ENCODE measurements around the gene DPYSL3.

Gene DPYSL3

DNA sequence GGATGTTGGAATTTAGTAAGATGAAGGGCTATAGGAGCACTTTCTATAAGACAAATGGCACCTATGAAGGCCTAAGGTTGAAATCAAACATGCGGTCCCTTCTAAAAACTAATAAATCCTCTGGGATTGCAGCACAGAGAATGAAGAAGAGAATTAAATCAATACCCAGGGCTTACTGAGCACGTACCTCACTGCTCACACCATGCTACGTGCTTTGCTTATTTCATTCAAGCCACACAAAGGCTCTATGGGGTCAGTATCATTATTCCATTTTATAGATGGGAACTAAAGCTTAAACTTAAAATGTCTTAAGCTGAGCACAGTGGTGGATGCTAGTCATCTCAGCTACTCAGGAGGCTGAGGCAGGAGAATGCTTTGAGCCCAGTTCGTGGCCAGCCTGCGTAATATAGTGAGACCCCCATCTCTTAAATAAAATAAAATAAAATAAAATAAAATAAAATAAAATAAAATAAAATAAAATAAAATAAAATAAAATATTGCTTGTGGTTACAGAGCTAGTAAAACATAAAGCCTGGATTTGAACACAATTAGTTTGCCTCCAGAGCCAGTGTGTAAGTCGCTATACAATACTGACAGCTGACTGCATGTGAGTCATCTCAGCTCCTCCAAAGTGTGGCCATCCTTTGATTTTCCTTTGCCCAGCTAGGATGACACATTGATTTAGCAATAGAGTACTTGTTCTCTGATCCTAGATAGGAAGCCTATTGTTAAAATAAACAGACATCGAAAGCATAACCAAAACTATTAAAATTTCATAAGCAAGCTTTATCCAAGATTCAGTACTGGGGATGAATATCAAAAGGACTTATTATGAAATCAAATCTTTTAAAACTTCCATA is 20.9 kb upstream of the DPYSL3 start:
- H3K27me3 Mint-ChIP-seq, result no peaks in the 10 kb centered on the region
- no peaks in the 10 kb centered on the region for H3K36me3 Mint-ChIP-seq (ENCODE audit: low read depth)
- no peaks in the 10 kb centered on the region for H3K4me1 Mint-ChIP-seq (ENCODE audit: low read depth)
- H3K4me3 Mint-ChIP-seq, result no peak overlapping the region
- no peak overlapping the region for H3K27ac Mint-ChIP-seq
- no peaks in the 10 kb centered on the region for H3K9me3 Mint-ChIP-seq

DNA sequence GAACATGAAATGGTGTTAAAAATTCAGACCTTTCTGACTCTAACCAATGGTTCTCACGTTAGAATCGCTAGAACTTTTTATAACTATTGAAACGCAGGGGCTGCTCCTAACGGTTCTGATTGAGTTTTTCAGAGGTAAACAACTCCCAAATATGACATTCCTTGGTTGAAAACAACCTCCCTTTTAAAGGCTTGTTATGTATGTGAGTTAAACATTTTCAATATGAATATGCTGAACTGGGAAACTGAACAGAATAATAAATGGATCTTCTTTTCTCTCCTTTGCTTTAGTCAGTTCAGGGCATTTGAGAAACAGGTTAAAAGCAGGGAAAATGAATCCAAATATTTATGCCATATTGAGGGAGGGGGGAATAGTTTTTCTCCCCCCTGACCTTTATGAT is 13.2 kb upstream of the DPYSL3 start:
- Mint-ChIP-seq H3K27me3 (peaks cover 24% of the 10 kb centered on the region), H3K4me3 (no peak overlapping the region), H3K36me3 (ENCODE audit: low read depth) (no peaks in the 10 kb centered on the region), H3K4me1 (ENCODE audit: low read depth) (no peaks in the 10 kb centered on the region), H3K9me3 (no peaks in the 10 kb centered on the region), H3K27ac (no peak overlapping the region)

DNA sequence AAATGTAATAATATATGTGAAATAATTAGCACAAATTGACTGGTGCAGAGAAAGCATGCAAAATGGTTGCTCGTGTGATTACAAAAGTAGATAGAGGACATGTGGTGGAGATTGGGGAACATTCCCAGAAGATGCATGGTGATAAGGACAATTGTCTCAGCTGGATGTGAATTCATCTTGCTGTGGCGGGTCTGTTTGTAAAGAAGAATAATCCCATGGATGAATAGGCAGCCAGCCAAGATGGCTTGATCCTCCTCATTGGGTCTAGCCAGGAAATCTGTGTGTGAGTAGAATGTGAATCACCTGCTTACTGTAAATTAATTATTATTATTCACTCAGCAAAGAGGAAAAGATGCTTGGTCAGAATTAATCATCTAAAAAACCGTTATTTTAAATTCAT is 12.6 kb upstream of the DPYSL3 start:
- peaks cover 24% of the 10 kb centered on the region for H3K27me3 Mint-ChIP-seq
- H3K9me3 Mint-ChIP-seq, result no peaks in the 10 kb centered on the region
- H3K36me3 Mint-ChIP-seq (ENCODE audit: low read depth), result no peaks in the 10 kb centered on the region
- no peak overlapping the region for H3K27ac Mint-ChIP-seq
- H3K4me3 Mint-ChIP-seq, result no peak overlapping the region
- no peaks in the 10 kb centered on the region for H3K4me1 Mint-ChIP-seq (ENCODE audit: low read depth)

DNA sequence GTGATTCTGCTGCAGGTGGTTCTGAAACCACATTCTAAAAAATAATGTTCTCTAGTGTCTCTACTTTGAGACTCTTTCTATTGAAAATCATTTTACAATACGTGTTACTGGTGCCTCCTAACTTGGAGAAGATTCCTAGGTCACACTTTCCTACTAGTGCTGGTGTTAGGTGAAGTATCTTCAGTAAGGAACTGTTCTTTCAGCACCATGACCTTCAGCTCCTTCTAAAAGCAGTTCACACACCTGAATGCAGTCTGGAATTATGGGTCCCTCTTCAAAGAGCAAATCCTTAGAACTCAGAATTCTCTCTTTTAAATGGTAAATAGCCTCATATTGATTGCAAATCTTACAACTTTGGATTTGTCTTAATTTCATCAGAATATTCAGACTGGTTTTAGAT is 10.6 kb upstream of the DPYSL3 start:
- H3K9me3 Mint-ChIP-seq, result no peaks in the 10 kb centered on the region
- no peaks in the 10 kb centered on the region for H3K4me1 Mint-ChIP-seq (ENCODE audit: low read depth)
- no peaks in the 10 kb centered on the region for H3K36me3 Mint-ChIP-seq (ENCODE audit: low read depth)

DNA sequence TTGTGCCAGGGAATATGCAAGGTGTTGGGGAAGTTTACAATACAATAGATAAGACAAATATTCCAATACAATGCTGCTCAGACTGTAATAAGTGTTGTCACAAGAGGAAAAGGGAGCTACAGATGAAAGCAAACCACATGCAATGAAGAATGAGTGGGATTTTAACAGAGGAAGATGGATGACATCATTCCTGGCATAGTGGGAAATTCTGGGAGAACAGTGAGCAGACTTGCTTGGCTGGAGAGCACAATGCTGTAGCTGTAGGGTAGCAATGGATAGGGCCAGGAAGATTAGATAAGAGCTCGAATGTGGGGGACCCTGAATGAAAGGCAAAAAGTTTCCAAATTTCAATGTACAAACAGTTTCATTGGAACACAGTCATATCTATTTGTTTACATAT is 9.5 kb upstream of the DPYSL3 start:
- no peak overlapping the region for H3K27ac Mint-ChIP-seq
- H3K9me3 Mint-ChIP-seq, result no peaks in the 10 kb centered on the region
- H3K27me3 Mint-ChIP-seq, result peaks cover 25% of the 10 kb centered on the region
- no peaks in the 10 kb centered on the region for H3K4me1 Mint-ChIP-seq (ENCODE audit: low read depth)
- no peaks in the 10 kb centered on the region for H3K36me3 Mint-ChIP-seq (ENCODE audit: low read depth)
- no peak overlapping the region for H3K4me3 Mint-ChIP-seq

More for the DNA sequence above, 10.6 kb upstream of the DPYSL3 start:
- H3K4me3 Mint-ChIP-seq, result no peak overlapping the region
- no peak overlapping the region for H3K27ac Mint-ChIP-seq
- H3K27me3 Mint-ChIP-seq, result peaks cover 28% of the 10 kb centered on the region

DNA sequence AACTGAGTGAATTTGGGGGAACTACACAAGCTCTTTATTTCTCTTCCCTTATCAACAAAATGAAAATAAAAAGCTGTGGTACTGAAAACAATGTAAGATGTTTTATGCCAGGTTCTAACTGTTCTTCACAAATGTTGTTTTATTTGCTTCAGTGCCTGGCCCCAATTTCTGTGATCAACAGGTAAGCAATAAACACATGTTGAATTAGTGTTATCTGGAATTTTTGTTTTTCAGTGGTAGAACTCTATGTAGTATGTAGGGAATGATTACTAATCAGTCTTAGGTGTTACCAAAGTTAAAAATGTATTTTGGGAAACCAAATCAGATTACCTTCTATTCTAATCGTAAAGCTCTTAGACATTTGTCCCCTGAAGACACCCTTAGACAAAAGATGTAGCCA is 7.5 kb upstream of the DPYSL3 start:
- Mint-ChIP-seq H3K4me1 (ENCODE audit: low read depth) (no peaks in the 10 kb centered on the region), H3K27ac (no peak overlapping the region), H3K36me3 (ENCODE audit: low read depth) (no peaks in the 10 kb centered on the region), H3K4me3 (no peak overlapping the region), H3K27me3 (peaks cover 27% of the 10 kb centered on the region), H3K9me3 (no peaks in the 10 kb centered on the region)

DNA sequence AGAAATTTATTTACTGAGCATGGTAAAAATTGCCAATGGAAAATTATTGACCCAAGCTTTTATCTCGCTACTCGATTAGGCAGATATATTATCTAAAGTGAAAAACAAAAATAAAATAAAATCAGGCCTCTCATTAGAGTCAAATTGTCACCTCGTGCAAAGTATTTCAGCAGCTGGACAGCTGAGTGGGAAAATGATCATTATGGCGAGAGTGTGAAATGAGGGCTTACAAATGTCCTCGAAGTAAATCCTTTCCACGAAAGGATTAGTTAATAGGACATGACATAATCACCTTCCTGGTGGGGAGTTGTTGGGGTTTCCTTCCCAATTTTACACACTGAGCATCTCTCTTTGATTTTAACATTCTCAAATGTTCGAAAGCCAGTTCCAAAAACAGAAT is 5.4 kb upstream of the DPYSL3 start:
- Mint-ChIP-seq H3K9me3 (no peaks in the 10 kb centered on the region), H3K27ac (no peak overlapping the region), H3K4me3 (no peak overlapping the region), H3K4me1 (ENCODE audit: low read depth) (peaks cover 2% of the 10 kb centered on the region), H3K36me3 (ENCODE audit: low read depth) (no peaks in the 10 kb centered on the region), H3K27me3 (peaks cover 33% of the 10 kb centered on the region)

DNA sequence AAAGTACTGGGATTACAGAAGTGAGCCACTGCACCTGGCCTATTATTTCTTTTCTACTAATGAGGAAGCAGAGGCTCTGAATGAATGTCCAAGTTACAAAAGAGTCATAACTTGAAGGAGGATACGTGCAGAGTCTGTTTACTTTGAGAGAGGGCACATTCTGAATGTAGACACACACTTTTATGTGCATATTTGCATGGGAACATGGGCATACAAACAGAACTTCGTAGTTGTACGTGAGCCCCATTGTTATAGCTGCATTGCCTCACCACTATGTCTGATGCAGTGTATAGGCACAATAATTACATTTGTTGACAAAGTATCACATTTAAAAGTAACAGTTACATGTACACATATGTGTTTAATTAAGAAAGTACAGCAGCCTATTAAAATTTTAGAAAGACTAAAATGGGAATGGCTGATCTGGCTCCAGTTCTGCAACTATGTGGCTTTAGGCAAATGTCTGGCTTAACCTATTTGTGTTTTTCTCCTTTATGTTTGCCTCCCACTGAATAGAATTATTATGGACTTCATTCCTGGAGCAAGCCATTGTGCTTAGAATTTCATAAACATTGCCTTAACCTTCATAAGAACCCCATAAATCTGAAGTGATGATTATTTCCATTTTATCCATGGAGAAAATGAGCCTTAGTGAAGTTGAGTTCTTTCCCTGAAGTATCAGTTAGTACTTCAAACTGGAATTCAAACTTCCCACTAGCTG is 3.0 kb upstream of the DPYSL3 start:
- Mint-ChIP-seq H3K27me3 (peaks cover 47% of the 10 kb centered on the region), H3K27ac (no peak overlapping the region), H3K4me1 (ENCODE audit: low read depth) (peaks cover 5% of the 10 kb centered on the region), H3K4me3 (no peak overlapping the region), H3K36me3 (ENCODE audit: low read depth) (no peaks in the 10 kb centered on the region), H3K9me3 (no peaks in the 10 kb centered on the region)

DNA sequence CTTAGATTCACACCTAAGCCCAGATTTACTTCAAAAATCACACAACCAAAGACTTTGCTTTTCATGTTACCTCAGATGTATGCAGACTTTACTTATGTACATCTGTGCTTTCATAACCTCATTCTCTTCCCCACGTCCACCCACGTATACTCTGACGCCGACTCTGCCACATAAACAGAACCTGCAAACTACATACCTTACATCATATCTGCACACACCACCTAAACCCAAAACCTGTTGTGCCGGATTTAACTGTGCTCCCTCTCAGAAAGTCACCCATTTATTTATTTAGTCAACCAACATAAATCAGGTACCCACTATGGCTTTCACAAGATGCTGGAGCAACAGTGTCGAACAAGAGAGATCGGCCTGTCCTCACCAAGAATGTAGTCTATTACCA is 1.0 kb upstream of the DPYSL3 start:
- no peak overlapping the region for H3K27ac Mint-ChIP-seq
- H3K36me3 Mint-ChIP-seq (ENCODE audit: low read depth), result no peaks in the 10 kb centered on the region
- peaks cover 5% of the 10 kb centered on the region for H3K4me1 Mint-ChIP-seq (ENCODE audit: low read depth)
- no peak overlapping the region for H3K4me3 Mint-ChIP-seq
- peaks cover 57% of the 10 kb centered on the region for H3K27me3 Mint-ChIP-seq
- H3K9me3 Mint-ChIP-seq, result no peaks in the 10 kb centered on the region

DNA sequence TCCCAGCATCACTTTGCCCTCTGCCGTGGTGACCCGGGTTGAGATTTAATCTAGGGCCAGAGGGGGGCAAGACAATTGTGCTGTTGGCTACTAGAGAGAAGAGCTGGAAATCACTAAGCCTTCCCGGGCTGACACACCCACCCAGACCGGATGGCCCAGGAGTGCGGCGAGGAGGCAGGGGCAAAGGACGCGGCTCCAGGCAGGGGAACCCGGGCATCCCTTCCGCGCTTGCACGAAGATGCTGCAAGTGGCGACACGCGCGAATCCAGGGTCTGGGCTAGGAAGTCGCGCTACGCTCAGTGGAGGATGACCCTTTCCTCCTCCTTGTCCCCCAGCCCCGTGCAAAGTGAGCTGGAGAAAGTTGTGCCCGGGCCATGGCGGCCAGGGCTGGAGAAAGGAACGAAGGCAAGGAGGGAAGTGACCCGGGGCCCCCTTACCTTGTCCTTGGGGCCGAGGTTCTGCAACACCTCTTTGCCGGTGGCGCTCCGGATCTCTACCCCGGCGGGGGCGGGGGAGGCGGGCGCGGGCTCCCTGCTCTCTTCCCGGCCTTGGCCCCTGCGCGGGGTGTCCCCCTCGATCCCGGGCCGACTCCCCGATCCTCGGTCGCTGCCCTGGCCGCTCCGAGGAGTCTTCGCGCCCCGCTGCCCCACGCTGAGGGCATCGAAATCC is 693 bp downstream of the DPYSL3 start:
- H3K27me3 Mint-ChIP-seq, result peaks cover 54% of the 10 kb centered on the region
- peaks cover 5% of the 10 kb centered on the region for H3K4me1 Mint-ChIP-seq (ENCODE audit: low read depth)
- H3K4me3 Mint-ChIP-seq, result no peak overlapping the region
- no peaks in the 10 kb centered on the region for H3K9me3 Mint-ChIP-seq
- no peaks in the 10 kb centered on the region for H3K36me3 Mint-ChIP-seq (ENCODE audit: low read depth)
- no peak overlapping the region for H3K27ac Mint-ChIP-seq

DNA sequence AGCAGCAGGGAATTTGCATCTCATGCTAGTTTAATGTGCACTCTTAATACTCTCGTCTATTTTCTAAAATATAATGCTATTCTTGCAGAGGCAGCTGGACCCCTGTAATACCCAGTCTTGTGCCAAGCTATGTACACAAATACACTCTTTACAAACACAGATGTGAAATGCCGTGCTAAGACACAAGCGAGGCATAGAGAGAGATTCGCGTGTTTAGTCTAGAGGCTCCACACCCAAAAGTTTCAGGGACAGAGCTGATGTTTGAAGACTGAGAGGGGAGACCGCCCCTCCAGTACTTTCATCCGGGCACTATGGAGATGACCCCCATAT is 1.2 kb downstream of the DPYSL3 start:
- Mint-ChIP-seq H3K4me1 (ENCODE audit: low read depth) (peaks cover 5% of the 10 kb centered on the region), H3K9me3 (no peaks in the 10 kb centered on the region), H3K36me3 (ENCODE audit: low read depth) (no peaks in the 10 kb centered on the region), H3K4me3 (no peak overlapping the region), H3K27me3 (peaks cover 52% of the 10 kb centered on the region), H3K27ac (no peak overlapping the region)

DNA sequence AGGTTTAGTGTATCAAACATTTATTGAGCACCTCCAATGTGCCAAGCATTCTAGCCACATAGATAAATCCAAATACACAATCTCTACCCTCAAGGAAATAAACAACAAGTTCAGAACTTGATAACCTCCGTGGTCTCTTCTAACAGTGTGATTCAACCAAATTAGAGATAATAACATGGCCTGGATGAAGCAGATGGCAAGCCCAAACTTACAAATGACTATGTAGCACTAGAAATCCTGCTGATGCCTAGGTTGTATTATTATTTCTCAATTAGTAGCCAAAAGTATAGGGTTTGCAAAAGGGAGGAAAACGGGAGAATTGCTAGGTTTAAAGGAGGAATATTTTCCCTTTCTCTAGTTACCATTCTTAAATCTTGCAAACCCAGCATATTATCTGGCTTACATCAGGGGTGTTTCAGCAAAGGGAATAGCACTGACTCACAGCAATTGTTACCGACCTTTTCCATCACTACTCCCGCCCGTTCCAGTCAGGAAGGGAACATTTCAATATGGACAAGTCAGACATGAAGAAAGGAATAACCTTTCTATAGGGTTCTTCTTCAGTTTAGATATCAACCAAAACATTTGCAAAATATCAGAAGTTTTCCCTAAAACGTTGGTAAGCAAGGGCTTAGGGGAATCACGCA is 2.3 kb downstream of the DPYSL3 start:
- no peaks in the 10 kb centered on the region for H3K9me3 Mint-ChIP-seq
- no peaks in the 10 kb centered on the region for H3K36me3 Mint-ChIP-seq (ENCODE audit: low read depth)
- no peak overlapping the region for H3K4me3 Mint-ChIP-seq
- peaks cover 5% of the 10 kb centered on the region for H3K4me1 Mint-ChIP-seq (ENCODE audit: low read depth)
- peaks cover 45% of the 10 kb centered on the region for H3K27me3 Mint-ChIP-seq
- H3K27ac Mint-ChIP-seq, result no peak overlapping the region

DNA sequence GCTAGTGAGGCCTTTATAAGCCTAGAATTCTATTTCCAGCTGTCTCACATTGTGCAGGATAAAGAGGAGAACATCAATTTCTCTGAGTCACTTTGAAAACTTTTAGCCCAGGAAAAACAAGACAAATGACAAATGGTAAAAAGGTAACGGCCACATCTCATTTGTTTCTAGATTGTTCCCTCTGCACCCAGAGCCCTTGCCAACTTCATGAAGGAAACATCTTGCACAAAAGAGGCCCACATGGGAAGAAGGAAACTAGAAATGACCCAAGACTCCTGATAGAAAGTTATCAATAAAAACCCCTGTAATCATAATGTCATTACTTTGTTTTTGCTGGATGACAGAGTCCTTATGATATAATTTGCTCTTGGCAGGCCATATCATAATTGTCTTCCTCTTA is 5.3 kb downstream of the DPYSL3 start:
- H3K4me1 Mint-ChIP-seq (ENCODE audit: low read depth), result no peaks in the 10 kb centered on the region
- H3K27me3 Mint-ChIP-seq, result peaks cover 30% of the 10 kb centered on the region
- no peaks in the 10 kb centered on the region for H3K36me3 Mint-ChIP-seq (ENCODE audit: low read depth)
- no peak overlapping the region for H3K4me3 Mint-ChIP-seq
- H3K9me3 Mint-ChIP-seq, result no peaks in the 10 kb centered on the region
- no peak overlapping the region for H3K27ac Mint-ChIP-seq

DNA sequence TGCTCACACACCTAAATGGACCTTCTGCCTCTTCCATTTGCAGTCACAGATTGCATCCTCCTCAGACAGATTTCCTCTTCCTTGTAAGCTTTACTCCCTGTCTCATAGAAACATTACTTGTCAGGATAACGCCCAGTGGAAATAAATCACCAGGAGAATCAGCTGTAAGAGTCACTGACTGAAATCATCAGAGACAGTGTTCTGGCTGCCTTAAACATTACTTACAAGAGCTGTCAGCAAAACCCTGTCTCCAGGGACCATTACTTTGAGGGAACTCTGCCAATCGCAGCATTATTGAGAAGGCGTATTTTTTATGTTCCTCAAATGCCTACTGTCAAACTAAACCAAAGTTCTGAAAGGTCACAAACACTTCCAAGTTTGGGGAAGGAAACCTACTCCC is 5.9 kb downstream of the DPYSL3 start:
- no peaks in the 10 kb centered on the region for H3K36me3 Mint-ChIP-seq (ENCODE audit: low read depth)
- H3K4me3 Mint-ChIP-seq, result no peak overlapping the region
- H3K27ac Mint-ChIP-seq, result no peak overlapping the region
- H3K9me3 Mint-ChIP-seq, result no peaks in the 10 kb centered on the region
- H3K4me1 Mint-ChIP-seq (ENCODE audit: low read depth), result no peaks in the 10 kb centered on the region
- H3K27me3 Mint-ChIP-seq, result peaks cover 30% of the 10 kb centered on the region

DNA sequence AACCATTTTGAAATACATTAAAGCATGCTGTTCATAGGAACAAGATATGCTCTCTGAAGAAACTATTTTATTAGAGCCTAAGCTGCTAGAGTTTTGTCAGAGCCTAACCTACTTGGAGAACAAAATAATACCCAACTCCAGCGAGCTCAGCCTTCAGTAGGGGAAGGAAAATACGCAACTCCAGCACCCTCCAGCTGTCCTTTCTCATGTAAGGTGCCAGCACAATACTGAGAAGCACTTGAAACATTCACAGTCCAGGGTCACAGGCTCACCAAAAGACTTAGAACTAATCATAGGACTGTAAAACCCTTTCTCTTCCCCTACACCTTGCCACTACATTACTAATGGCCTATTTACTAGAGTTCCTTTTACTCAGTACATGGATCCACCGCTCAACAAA is 18.9 kb downstream of the DPYSL3 start:
- Mint-ChIP-seq H3K4me3 (no peak overlapping the region), H3K27ac (no peak overlapping the region), H3K36me3 (ENCODE audit: low read depth) (no peaks in the 10 kb centered on the region), H3K9me3 (no peaks in the 10 kb centered on the region), H3K27me3 (peaks cover 10% of the 10 kb centered on the region), H3K4me1 (ENCODE audit: low read depth) (no peaks in the 10 kb centered on the region)
